Choroid plexus epithelial cell (primary cell): ENCODE results near the gene IGFALS.
A peak's percentile ranks its signal among the peaks of the same experiment; 100 is the strongest.

Source experiments
- DNase-seq: peaks from one replicate; pipeline ENCODE4 v3.0.0-alpha.2; 2010; ENCODE audit warnings: low read depth
- H3K4me3 ChIP-seq: 2 replicates; pipeline ENCODE4 v1.5.1; 2011; ENCODE audit warnings: low read depth, mild to moderate bottlenecking, control low read depth, low read length, moderate library complexity
- TF ChIP-seq, protein P1 (sequence below): conservative IDR thresholded peaks from 2 replicates; pipeline ENCODE4 v1.5.1; 2011; ENCODE audit warnings: low read depth, mild to moderate bottlenecking, control low read depth, inconsistent platforms, low read length, moderate library complexity

IGFALS gene

DNA sequence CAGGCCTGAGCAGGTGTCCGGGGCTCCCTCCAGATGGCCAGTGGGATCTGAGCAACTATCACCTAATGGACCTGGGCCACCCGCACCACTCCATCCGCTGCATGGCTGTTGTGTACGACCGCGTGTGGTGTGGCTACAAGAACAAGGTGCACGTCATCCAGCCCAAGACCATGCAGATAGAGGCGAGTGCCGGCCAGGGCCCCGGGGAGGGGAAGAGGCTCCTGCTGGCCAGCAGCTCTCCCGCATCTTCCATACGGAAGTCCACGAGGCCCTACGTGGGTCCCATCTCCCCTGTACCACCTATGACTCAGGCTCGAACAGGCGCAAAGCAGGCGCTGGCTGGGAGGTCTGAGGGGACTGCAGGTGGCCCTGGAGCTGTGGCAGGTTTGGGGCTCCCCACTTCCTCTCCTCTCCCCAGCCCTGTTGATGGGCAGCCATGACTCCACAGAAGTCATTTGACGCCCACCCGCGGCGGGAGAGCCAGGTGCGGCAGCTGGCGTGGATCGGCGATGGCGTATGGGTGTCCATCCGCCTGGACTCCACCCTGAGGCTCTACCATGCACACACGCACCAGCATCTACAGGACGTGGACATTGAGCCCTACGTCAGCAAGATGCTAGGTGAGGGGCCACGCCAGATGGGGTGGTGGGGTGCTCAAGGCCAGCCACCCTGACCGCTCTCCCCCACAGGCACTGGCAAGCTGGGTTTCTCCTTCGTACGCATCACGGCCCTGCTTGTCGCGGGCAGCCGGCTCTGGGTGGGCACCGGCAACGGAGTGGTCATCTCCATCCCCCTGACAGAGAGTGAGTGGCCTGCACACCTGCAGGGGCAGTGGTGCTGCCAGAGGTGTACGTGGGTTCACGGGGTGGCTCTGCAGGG is 26.1 kb downstream of the IGFALS start:
- no peak for DNase-seq
- TF ChIP-seq, protein P1, sequence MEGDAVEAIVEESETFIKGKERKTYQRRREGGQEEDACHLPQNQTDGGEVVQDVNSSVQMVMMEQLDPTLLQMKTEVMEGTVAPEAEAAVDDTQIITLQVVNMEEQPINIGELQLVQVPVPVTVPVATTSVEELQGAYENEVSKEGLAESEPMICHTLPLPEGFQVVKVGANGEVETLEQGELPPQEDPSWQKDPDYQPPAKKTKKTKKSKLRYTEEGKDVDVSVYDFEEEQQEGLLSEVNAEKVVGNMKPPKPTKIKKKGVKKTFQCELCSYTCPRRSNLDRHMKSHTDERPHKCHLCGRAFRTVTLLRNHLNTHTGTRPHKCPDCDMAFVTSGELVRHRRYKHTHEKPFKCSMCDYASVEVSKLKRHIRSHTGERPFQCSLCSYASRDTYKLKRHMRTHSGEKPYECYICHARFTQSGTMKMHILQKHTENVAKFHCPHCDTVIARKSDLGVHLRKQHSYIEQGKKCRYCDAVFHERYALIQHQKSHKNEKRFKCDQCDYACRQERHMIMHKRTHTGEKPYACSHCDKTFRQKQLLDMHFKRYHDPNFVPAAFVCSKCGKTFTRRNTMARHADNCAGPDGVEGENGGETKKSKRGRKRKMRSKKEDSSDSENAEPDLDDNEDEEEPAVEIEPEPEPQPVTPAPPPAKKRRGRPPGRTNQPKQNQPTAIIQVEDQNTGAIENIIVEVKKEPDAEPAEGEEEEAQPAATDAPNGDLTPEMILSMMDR, result no peak
- H3K4me3 ChIP-seq, result no peak overlapping the region

DNA sequence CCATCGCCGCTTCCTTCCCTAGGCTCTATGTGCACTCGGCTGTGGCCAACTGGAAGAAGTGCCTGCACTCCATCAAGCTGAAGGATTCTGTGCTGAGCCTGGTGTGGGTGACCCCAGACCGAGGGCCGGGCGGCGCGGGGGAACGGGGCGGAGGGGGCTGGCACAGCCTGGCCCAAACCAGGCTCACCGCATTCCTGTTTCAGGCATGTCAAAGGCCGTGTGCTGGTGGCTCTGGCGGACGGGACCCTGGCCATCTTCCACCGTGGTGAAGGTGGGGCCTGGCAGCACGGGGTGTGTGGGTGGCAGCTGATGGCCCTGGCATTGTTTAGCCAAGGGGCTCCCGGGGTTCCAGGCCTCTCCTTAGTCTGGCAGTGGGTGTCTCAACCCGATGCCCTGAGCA is 26.8 kb downstream of the IGFALS start:
- DNase-seq, result no peak
- TF ChIP-seq, protein P1, result no peak
- H3K4me3 ChIP-seq, result no peak overlapping the region

DNA sequence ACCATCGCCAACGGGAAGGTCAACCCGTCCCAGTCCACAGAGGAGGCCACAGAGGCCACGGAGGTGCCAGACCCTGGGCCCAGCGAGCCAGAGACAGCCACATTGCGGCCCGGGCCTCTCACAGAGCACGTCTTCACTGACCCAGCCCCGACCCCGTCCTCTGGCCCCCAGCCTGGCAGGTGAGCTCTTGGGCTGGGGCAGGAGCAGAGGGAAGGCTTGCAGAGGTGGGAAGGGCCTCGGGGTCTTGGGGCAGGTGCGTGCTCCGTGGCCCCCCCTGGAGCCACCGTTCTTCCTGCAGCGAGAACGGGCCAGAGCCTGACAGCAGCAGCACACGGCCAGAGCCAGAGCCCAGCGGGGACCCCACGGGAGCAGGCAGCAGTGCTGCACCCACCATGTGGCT is 27.3 kb downstream of the IGFALS start:
- no peak overlapping the region for H3K4me3 ChIP-seq
- DNase-seq, result no peak
- TF ChIP-seq, protein P1, result no peak

DNA sequence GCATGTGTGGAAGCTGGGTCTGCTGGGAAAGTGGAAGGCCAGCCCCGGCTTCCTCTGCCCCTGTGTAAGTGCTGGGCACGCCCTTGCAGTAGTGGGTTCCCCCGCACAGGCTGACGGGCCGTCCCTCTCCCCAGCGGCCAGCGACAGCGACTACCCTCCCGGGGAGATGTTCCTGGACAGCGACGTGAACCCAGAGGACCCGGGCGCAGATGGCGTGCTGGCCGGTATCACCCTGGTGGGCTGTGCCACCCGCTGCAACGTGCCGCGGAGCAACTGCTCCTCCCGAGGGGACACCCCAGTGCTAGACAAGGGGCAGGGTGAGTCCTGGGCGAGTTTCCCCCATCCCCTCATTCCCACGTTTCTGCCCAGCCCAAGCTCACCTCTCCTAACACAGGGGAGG is 27.7 kb downstream of the IGFALS start:
- no peak overlapping the region for H3K4me3 ChIP-seq
- TF ChIP-seq, protein P1, result no peak
- no peak for DNase-seq

DNA sequence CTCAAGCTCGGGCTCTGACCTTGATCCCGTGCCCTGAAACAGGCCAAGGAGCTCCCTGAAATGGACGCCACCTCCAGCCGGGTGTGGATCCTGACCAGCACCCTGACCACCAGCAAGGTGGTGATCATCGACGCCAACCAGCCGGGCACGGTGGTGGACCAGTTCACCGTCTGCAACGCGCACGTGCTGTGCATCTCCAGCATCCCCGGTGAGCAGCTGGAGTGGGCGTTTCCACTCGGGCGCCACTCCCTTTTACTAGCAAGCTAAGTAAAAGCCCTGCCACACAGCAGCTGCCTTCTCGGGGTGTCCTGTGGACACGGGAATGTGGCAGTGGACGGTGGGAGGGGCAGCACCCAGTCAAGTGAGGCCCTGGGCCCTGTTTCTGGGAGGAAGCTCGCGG is 28.5 kb downstream of the IGFALS start:
- H3K4me3 ChIP-seq, result no peak overlapping the region
- TF ChIP-seq, protein P1, result no peak
- DNase-seq, result no peak

DNA sequence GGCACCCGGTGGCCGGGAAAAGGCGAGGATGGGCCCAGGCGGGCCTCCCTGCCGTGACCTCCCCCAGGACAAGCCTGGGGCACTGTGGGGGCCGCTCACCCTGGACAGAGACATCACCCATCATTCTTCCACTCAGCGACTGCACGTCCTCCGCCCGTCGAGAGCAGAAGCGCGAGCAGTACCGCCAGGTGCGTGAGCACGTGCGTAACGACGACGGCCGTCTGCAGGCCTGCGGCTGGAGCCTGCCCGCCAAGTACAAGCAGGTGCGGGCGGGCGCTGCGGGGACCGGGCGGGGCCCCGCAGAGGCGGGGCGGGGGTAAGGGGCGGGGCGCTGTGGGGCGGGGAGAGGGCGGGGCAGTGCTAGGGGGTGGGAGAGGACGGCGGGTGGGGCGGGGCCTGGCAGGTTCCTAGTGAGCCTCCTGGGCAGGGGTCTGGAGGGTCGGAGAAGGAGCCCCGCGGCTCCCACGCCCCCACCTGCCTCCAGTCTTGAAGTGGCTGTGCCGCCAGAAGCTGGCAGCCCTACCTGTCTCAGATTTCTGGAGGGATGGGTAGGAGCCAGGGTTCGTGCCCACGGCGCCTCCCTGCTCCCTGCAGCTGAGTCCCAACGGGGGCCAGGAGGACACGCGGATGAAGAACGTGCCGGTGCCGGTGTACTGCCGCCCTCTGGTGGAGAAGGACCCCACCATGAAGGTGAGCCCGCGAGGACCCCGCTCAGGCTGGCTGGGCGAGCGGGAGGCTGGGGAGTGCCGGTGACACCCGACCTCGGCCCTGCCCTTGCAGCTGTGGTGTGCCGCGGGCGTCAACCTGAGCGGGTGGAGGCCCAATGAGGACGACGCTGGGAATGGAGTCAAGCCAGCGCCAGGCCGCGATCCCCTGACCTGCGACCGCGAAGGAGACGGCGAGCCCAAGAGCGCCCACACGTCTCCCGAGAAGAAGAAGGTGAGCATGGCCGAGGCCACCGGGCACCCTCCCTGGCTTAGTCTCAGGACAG is 29.7 kb downstream of the IGFALS start:
- DNase-seq, result no peak
- TF ChIP-seq, protein P1, result peak; percentile 72

More for the DNA sequence above, 29.7 kb downstream of the IGFALS start:
- no peak overlapping the region for H3K4me3 ChIP-seq
